GM06990 (cell line): Measurements from ENCODE around the gene SH3TC2.

Experiments
- DNase-seq: peaks from one replicate; pipeline ENCODE4 v3.0.0-alpha.2; 2011; ENCODE audit not compliant: insufficient read length; ENCODE audit errors: extremely low read depth
- H3K27me3 ChIP-seq: replicated peaks from 2 replicates; pipeline ENCODE4 v1.6.0; 2011; ENCODE audit warnings: low read length; ENCODE audit not compliant: control insufficient read depth, insufficient read depth
- H3K36me3 ChIP-seq: 2 replicates; pipeline ENCODE4 v1.5.1; 2011; ENCODE audit warnings: low read length; ENCODE audit not compliant: control insufficient read depth, insufficient read depth
- H3K4me3 ChIP-seq: replicated peaks from 2 replicates; pipeline ENCODE4 v1.5.1; 2011; ENCODE audit warnings: low read depth, mild to moderate bottlenecking, control low read depth, low read length
- TF ChIP-seq, protein P1 (sequence below): IDR thresholded peaks from 2 replicates; pipeline ENCODE4 v1.5.1; 2011; ENCODE audit warnings: low read length, control low read depth, mild to moderate bottlenecking, inconsistent platforms; ENCODE audit not compliant: insufficient read depth, poor library complexity, severe bottlenecking

Gene SH3TC2

DNA sequence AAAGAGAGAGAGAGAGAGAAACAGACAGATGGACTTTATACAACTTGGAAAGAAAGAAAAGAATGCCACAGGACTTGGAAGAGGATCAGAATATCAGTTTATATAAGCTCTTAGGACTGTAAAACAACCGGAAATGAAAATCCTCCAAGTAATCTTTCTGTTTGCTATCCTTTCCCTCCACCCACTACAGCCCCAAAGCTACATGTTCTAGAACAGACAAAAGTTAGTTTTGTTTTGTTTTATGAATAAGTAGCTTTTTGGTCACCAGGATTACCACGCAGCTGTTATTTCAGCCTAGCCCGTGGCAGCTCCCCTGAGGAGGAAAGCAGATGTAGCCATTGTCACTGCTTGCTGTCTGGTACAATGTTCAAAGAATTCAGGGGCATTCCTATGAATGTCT is 66.6 kb downstream of the SH3TC2 start:
- DNase-seq: no peak
- H3K4me3 ChIP-seq: no peak overlapping the region
- H3K36me3 ChIP-seq: no peaks in the 10 kb centered on the region

DNA sequence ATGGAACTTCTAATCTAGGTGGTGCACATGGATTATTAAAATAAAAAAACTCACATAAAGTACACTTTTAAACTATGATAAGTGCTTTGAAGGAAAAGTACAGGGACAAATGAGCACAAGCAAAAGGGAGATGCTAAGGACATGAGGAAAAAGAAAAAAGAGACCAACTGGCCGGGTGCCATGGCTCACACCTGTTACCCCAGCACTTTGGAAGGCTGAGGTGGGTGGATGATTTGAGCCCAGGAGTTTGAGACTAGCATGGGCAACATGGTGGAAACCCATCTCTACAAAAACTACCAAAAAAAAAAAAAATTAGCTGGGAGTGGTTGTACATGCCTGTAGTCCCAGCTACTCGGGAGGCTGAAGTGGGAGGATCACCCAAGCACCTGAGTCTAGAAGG is 67.1 kb downstream of the SH3TC2 start:
- TF ChIP-seq, protein P1, sequence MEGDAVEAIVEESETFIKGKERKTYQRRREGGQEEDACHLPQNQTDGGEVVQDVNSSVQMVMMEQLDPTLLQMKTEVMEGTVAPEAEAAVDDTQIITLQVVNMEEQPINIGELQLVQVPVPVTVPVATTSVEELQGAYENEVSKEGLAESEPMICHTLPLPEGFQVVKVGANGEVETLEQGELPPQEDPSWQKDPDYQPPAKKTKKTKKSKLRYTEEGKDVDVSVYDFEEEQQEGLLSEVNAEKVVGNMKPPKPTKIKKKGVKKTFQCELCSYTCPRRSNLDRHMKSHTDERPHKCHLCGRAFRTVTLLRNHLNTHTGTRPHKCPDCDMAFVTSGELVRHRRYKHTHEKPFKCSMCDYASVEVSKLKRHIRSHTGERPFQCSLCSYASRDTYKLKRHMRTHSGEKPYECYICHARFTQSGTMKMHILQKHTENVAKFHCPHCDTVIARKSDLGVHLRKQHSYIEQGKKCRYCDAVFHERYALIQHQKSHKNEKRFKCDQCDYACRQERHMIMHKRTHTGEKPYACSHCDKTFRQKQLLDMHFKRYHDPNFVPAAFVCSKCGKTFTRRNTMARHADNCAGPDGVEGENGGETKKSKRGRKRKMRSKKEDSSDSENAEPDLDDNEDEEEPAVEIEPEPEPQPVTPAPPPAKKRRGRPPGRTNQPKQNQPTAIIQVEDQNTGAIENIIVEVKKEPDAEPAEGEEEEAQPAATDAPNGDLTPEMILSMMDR: no peak
- Histone ChIP-seq H3K36me3 (no peaks in the 10 kb centered on the region), H3K27me3 (no peaks in the 10 kb centered on the region; the same call in 1 of the 2 replicates), H3K4me3 (no peak overlapping the region)
- no peak for DNase-seq

More for the DNA sequence above, 66.6 kb downstream of the SH3TC2 start:
- H3K27me3 ChIP-seq: no peaks in the 10 kb centered on the region; the same call in 1 of the 2 replicates
- TF ChIP-seq, protein P1: no peak

DNA sequence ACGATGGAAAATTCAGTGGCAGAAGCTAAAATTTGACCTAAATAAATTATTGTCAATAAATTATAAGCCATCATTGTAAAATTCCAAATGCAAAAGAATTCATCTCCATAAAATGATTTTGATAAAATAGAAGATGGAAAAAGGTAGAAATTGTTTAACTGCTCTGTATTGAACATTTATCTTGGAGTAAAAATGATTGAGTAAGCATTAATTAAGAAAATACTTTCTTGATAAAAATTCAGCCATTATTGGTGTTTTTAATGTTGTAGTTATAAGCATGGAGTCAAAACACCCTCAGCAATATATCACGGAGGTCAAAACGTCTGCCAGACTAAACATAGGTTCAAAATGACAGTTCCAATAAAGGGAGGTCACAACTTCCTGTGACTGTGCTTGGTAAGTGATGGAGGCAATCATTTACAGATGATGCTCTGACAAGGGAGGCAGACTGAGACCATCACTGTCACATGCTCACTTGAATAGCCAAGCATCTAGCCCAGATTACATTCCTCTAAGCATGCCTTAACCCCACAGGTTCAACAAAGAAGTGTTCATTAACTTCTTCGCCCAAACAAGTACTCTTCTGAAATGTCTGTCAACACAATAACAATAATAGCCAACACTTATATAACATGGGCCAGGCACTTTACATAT is 69.5 kb downstream of the SH3TC2 start:
- H3K27me3 ChIP-seq: no peaks in the 10 kb centered on the region; the same call in 1 of the 2 replicates
- DNase-seq: no peak
- TF ChIP-seq, protein P1: no peak

DNA sequence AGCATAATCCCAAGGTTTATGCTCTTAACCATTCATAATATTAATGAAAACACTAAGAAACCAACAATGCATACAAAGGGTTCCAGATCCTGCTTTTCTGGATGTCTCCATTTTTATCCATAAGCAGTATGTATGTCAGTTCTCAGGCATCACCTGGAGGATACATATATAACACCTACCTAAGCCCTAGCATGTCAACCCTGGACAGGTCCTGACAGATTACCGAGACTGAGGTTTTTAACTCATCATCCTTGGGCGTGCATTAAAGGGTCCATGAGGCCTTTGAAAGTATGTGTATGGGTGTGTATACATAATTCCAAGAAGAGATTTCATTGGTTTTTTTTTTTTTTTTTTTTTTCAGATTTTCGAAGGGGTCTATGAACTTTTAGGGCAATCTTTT is 70.6 kb downstream of the SH3TC2 start:
- TF ChIP-seq, protein P1: no peak
- no peak overlapping the region for H3K4me3 ChIP-seq
- no peak for DNase-seq
- H3K36me3 ChIP-seq: no peaks in the 10 kb centered on the region
- no peaks in the 10 kb centered on the region for H3K27me3 ChIP-seq

More for the DNA sequence above, 69.5 kb downstream of the SH3TC2 start:
- Histone ChIP-seq H3K36me3 (no peaks in the 10 kb centered on the region), H3K4me3 (no peak overlapping the region)

DNA sequence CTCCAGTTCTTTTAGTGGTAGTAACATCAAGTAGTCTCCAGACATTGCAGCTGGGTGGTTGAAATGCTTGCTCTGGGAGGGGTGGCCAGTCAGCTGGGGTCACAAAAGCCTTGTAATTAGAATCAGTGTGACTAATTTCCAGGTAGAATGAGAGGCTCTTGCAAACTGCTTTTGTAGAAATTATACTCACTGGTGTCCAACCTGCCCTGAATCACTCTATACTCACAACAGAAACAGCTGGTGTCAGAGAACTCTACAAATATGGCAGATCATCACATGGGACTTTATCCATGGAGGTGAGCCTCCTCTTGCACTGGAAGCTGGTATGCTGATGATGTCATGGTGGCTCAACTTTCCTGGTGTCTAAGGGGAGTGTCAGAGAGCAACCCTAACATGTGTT is 71.3 kb downstream of the SH3TC2 start:
- DNase-seq: no peak
- TF ChIP-seq, protein P1: no peak
- no peak overlapping the region for H3K4me3 ChIP-seq
- no peaks in the 10 kb centered on the region for H3K36me3 ChIP-seq
- H3K27me3 ChIP-seq: no peaks in the 10 kb centered on the region
